ENCODE data around the gene SCNN1B. TPM values are rescaled to one million over a fixed set of nuclear protein-coding genes. Genes with fewer than 3 reads are reported as not detected.
"Not testable (repeated sequence)": the region's sequence is repeated elsewhere in the genome, so short reads cannot be mapped to it uniquely, and the experiment has no call there.

Gene SCNN1B
- polyA plus RNA-seq, 1 experiment = not detected

DNA sequence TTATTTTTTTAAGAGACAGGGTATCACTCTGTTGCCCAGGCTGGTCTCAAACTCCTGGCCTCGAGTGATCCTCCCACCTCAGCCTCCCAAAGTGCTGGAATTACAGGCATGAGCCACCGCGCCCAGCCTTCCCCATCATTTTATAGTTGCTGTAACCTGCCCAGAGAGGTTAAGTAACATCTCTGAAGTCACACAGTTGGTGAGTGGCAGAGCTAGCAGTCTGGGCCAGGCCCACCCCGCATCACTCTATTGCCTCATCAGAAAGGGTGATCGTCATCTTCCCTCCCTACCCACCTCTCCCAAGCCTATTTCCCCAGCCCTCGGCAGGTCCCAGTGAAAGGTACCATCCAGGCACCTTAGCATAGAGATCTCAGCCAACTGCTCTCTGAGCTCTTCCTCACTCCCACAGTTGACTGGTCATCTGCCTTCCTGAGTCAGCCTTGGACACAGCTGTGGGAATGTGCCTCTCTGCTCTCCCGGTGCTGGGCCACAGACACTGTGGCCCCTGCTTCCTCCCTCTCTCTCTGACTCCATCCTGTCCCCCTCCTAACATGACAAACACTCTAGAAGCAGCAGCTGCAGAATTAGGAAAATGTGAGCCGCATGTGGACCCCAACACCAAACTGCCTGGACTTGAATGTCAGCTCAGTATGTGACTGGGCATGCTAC lies 57.1 kb downstream of the SCNN1B start:
- CTCF ChIA-PET = no interaction called here
- Histone ChIP-seq H3K9me3 (ENCODE audit: control insufficient read depth, insufficient read depth, low read length) (no peaks in the 10 kb centered on the region; the same call in 1 of the 2 replicates), H3K27ac (ENCODE audit: low read depth, low read length) (no peak overlapping the region), H3K4me3 (ENCODE audit: low read depth, low read length) (no peak overlapping the region), H3K27me3 (ENCODE audit: control insufficient read depth, insufficient read depth, low read length) (no peaks in the 10 kb centered on the region)
- TF ChIP-seq, protein P1, sequence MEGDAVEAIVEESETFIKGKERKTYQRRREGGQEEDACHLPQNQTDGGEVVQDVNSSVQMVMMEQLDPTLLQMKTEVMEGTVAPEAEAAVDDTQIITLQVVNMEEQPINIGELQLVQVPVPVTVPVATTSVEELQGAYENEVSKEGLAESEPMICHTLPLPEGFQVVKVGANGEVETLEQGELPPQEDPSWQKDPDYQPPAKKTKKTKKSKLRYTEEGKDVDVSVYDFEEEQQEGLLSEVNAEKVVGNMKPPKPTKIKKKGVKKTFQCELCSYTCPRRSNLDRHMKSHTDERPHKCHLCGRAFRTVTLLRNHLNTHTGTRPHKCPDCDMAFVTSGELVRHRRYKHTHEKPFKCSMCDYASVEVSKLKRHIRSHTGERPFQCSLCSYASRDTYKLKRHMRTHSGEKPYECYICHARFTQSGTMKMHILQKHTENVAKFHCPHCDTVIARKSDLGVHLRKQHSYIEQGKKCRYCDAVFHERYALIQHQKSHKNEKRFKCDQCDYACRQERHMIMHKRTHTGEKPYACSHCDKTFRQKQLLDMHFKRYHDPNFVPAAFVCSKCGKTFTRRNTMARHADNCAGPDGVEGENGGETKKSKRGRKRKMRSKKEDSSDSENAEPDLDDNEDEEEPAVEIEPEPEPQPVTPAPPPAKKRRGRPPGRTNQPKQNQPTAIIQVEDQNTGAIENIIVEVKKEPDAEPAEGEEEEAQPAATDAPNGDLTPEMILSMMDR (IDR thresholded peaks at IDR 0.05; ENCODE audit: low read depth, low read length) = no peak
- POLR2A ChIA-PET = no interaction called here
- no peak for DNase-seq (ENCODE audit: low read depth, low spot score)

DNA sequence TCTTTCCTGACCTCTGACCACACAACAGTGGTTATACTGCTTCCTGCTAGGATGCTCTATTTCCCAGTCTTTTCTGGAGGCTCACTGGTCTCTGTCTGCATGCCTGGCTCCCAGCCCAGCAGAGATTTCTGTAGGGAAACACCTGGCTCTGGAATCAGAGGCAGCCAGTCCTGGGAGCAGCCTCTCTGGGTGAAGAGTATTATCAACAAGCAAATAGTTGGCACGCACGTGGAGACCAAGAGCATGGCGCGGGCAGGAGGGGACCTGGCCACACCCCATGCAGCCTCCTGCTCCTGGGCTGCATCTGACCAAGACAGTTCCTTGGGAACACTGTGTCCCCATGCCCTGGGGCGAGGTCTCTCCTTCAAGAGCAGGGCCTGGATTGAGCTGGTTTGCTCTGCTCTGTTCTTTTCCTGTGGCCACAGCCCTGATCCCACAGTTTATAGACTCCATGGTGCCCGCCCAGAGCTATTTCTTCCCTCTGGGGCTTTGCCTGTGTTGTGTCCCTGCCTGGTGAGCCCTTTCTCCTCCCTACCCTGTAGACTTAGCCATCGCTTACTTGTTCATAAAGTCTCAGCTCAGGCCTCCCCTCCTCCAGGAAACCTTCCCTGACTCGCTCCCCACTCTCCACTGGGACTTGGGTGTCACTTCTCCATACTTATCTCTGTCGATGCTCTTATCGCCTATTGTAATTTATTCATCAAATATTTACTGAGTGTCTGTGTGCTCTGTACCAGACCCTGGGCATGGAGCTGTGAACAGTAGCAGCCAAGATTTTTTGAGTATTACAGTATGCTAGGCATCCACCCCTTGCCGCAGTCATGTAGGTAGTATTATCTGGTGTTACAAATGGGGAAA lies 60.6 kb downstream of the SCNN1B start:
- Histone ChIP-seq H3K4me3 (ENCODE audit: low read depth, low read length) (no peak overlapping the region), H3K27me3 (ENCODE audit: control insufficient read depth, insufficient read depth, low read length) (no peaks in the 10 kb centered on the region), H3K9me3 (ENCODE audit: control insufficient read depth, insufficient read depth, low read length) (no peaks in the 10 kb centered on the region), H3K27ac (ENCODE audit: low read depth, low read length) (no peak overlapping the region)
- TF ChIP-seq, protein P1 (IDR thresholded peaks at IDR 0.05; ENCODE audit: low read depth, low read length) = no peak
- DNase-seq (ENCODE audit: low read depth, low spot score) = no peak
- POLR2A ChIA-PET = interaction anchor here (0.6 kb wide), 1 partner anchor 316 kb away, joined by 3 read pairs; the partner anchor contains the start of gene PLK1
- CTCF ChIA-PET = no interaction called here

DNA sequence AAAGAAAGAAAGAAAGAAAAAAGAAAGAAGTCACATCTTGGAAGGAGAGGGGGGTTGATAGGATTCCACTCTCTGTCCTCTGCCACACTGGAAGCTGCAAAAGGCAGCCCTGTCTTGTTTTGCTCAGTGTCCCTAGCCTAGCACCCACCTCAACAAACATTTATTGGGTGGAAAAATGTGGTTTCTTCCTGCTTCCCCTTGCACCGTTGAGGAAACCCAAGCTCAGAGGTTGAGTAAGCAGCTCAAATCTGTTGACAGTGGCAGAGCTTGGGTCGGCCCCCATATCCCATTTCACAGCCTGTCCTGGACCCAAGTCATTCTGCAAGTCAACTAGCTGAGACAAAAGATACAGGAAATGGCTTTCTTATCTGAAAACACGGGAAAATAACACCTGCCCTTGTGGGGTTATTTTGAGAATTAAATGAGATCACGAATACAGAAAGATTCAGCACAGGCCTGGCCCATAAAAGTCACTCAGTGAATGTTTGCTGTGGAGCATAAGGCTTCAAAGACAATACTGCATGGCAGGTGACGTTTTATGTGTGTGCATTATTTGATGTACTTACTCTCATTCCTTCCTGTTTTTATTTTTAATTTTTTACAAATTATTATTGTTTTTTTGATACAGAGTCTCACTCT lies 63.6 kb downstream of the SCNN1B start:
- ChIA-PET POLR2A (no interaction called here), CTCF (interaction anchor here (0.6 kb wide), 1 partner anchor 33 kb away, joined by 4 read pairs; no protein-coding TSS in a partner anchor)
- H3K9me3 ChIP-seq (ENCODE audit: control insufficient read depth, insufficient read depth, low read length) = no peaks in the 10 kb centered on the region
- no peak for DNase-seq (ENCODE audit: low read depth, low spot score)
- H3K27ac ChIP-seq (ENCODE audit: low read depth, low read length) = no peak overlapping the region
- H3K4me3 ChIP-seq (ENCODE audit: low read depth, low read length) = no peak overlapping the region
- TF ChIP-seq, protein P1 (IDR thresholded peaks at IDR 0.05; ENCODE audit: low read depth, low read length) = no peak
- H3K27me3 ChIP-seq (ENCODE audit: control insufficient read depth, insufficient read depth, low read length) = peaks cover 5% of the 10 kb centered on the region

DNA sequence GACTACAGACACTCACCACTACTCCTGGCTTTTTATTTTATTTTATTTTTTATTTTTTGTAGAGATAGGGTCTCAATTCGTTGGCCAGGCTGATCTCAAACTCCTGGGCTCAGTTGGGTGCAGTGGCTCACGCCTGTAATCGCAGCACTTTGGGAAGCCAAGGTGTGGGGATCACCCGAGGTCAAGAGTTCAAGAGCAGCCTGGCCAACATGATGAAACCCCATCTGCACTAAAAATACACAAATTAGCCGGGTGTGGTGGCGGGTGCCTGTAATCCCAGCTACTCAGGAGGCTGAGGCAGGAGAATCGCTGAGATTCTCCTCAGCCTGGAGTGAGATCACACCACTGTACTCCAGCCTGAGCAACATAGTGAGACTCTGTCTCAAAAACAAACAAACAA lies 64.2 kb downstream of the SCNN1B start:
- DNase-seq (ENCODE audit: low read depth, low spot score); H3K4me3 ChIP-seq (ENCODE audit: low read depth, low read length); H3K9me3 ChIP-seq (ENCODE audit: control insufficient read depth, insufficient read depth, low read length); H3K27ac ChIP-seq (ENCODE audit: low read depth, low read length); POLR2A ChIA-PET; H3K27me3 ChIP-seq (ENCODE audit: control insufficient read depth, insufficient read depth, low read length): not testable (repeated sequence)
- CTCF ChIA-PET = interaction anchor here (0.6 kb wide), 1 partner anchor 34 kb away, joined by 4 read pairs; no protein-coding TSS in a partner anchor

DNA sequence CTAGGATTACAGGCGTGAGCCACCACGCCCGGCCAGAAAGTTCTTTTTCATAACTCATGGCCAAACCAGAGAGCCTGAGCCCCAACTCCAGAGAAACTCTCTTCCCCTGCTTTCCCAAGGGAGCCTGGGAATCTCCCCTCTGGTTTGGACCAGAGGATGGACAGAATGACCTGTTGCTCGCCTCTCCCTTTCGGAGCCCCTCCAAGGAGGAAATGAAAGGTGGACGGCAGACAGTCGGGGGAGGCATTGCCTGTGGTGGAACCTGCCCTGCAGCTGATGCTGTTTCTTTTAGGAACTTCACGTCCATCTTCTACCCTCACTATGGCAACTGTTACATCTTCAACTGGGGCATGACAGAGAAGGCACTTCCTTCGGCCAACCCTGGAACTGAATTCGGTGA lies 65.5 kb downstream of the SCNN1B start:
- H3K27ac ChIP-seq (ENCODE audit: low read depth, low read length) = no peak overlapping the region
- POLR2A ChIA-PET = no interaction called here
- H3K4me3 ChIP-seq (ENCODE audit: low read depth, low read length) = no peak overlapping the region
- no peak for DNase-seq (ENCODE audit: low read depth, low spot score)
- TF ChIP-seq, protein P1 (IDR thresholded peaks at IDR 0.05; ENCODE audit: low read depth, low read length) = no peak
- CTCF ChIA-PET = no interaction called here
- no peaks in the 10 kb centered on the region for H3K9me3 ChIP-seq (ENCODE audit: control insufficient read depth, insufficient read depth, low read length)
- H3K27me3 ChIP-seq (ENCODE audit: control insufficient read depth, insufficient read depth, low read length) = peaks cover 5% of the 10 kb centered on the region
